ENCODE measurements around the gene NFIC.

DNA sequence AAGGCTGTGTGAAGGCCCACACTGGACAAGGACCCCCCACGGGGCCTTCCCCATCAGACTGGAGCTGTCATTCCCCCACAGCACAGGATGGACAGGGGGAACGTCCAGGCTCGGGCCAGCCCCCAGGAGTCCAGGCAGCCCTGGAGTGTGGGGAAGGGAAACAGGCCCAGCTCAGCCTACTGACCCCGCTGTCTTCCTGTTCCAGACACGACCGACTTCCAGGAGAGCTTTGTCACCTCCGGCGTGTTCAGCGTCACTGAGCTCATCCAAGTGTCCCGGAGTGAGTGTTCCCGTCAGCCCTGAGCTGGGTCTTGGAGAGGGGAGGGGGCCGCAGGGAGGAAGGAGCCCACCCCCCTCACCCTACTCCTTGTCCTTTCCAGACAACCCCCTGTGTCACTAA, 66.9 kb downstream of the NFIC start:
- TF ChIP-seq SUZ12 (IDR thresholded peaks at IDR 0.05; ENCODE audit: extremely low read depth, insufficient read depth, insufficient read length) = no peak
- TF ChIP-seq YY1 (IDR thresholded peaks at IDR 0.05; ENCODE audit: insufficient read depth, insufficient read length) = no peak
- no peak for TF ChIP-seq ZNF274 (IDR thresholded peaks at IDR 0.05; ENCODE audit: low read depth, low read length)
